Peyer's patch (tissue), 4 donors: Measurements from ENCODE around the gene SEMA4A.

Experiments
- POLR2A ChIP-seq, 2 donors: fragments of 450-650 bp; IDR thresholded peaks; one replicate each; pipeline ENCODE4 v1.5.1; 2017; ENCODE audit warnings: antibody characterized with exemption in 2 of 2, mild to moderate bottlenecking in 2 of 2, moderate library complexity in 2 of 2
- TF ChIP-seq, protein P1 (sequence below), 6 experiments: fragments of 450-650 bp in 4 of 6; fragments of 200-600 bp in 2 of 6; sonication (generic) in 1 of 6; IDR thresholded peaks; one replicate each; pipeline ENCODE4 v1.5.1; 2017 to 2019; ENCODE audit warnings: antibody characterized with exemption in 6 of 6, mild to moderate bottlenecking in 3 of 6, moderate library complexity in 1 of 6

DNA sequence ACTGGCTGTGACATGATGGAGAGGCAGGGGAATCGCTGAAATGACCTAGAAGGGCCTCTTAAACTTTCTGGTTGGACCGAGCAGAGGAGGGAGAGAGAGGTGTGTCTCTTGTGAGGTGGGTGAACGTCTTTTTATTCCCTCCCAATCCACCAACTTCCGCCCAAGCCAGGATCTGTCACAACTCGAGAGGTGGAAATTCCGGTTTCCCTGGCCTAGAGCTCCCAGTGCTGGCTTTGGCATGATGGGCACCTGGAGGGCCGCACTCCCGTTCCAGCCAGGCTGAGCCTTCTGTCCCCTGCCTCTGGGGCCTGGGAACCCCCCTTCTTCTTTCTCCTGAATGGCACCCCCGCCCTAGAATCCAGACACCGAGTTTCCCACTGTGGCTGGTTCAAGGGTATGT is at the start of gene SEMA4A:
- TF ChIP-seq, protein P1, sequence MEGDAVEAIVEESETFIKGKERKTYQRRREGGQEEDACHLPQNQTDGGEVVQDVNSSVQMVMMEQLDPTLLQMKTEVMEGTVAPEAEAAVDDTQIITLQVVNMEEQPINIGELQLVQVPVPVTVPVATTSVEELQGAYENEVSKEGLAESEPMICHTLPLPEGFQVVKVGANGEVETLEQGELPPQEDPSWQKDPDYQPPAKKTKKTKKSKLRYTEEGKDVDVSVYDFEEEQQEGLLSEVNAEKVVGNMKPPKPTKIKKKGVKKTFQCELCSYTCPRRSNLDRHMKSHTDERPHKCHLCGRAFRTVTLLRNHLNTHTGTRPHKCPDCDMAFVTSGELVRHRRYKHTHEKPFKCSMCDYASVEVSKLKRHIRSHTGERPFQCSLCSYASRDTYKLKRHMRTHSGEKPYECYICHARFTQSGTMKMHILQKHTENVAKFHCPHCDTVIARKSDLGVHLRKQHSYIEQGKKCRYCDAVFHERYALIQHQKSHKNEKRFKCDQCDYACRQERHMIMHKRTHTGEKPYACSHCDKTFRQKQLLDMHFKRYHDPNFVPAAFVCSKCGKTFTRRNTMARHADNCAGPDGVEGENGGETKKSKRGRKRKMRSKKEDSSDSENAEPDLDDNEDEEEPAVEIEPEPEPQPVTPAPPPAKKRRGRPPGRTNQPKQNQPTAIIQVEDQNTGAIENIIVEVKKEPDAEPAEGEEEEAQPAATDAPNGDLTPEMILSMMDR (IDR thresholded peaks at IDR 0.05), result no peak
- TF ChIP-seq POLR2A (IDR thresholded peaks at IDR 0.05), result no peak
